Endothelial cell (in vitro differentiated cells): ENCODE results near the gene CDYL2. TPM values are rescaled to one million over a fixed set of nuclear protein-coding genes. Genes with fewer than 3 reads are reported as not detected.
"Not testable (repeated sequence)": the region's sequence is repeated elsewhere in the genome, so short reads cannot be mapped to it uniquely, and the experiment has no call there.

Source experiments
- DNase-seq: peaks from one replicate; pipeline ENCODE4 v3.0.0; 2021; ENCODE audit warnings: low spot score
- H3K27ac Mint-ChIP-seq: one replicate; pipeline ENCODE4 v1.8.0; 2021; ENCODE audit warnings: mixed read lengths, inconsistent platforms; ENCODE audit not compliant: unreplicated experiment
- H3K27me3 Mint-ChIP-seq: one replicate; pipeline ENCODE4 v1.8.0; 2021; ENCODE audit warnings: mild to moderate bottlenecking, moderate library complexity, mixed read lengths, inconsistent platforms; ENCODE audit not compliant: unreplicated experiment
- H3K36me3 Mint-ChIP-seq: one replicate; pipeline ENCODE4 v1.8.0; 2021; ENCODE audit warnings: mild to moderate bottlenecking, low read depth, mixed read lengths, inconsistent platforms; ENCODE audit not compliant: unreplicated experiment
- H3K4me1 Mint-ChIP-seq: one replicate; pipeline ENCODE4 v1.8.0; 2021; ENCODE audit warnings: mild to moderate bottlenecking, mixed read lengths, inconsistent platforms; ENCODE audit not compliant: unreplicated experiment
- H3K4me3 Mint-ChIP-seq: one replicate; pipeline ENCODE4 v1.8.0; 2021; ENCODE audit warnings: mild to moderate bottlenecking, mixed read lengths, inconsistent platforms; ENCODE audit not compliant: unreplicated experiment
- H3K9me3 Mint-ChIP-seq: one replicate; pipeline ENCODE4 v1.8.0; 2021; ENCODE audit warnings: mixed read lengths, inconsistent platforms; ENCODE audit not compliant: unreplicated experiment
- total RNA-seq: library from RNA; stranded (reverse); fragmentation: NEBNext Ultra II Directional; extraction: Animal tissue kit (Norgen Biotek cat#: 25700); gene quantifications from one replicate; pipeline ENCODE4 v1.2.1, GENCODE V29; 2021; ENCODE audit not compliant: unreplicated experiment
- TF ChIP-seq, protein P1 (sequence below): fragments of 200-600 bp; sonication (generic); IDR thresholded peaks from one replicate; pipeline ENCODE4 v1.5.0; 2021; ENCODE audit warnings: antibody characterized with exemption; ENCODE audit not compliant: unreplicated experiment

The CDYL2 gene
- total RNA-seq, 1 donor from 2014 or later = 26.6 TPM

DNA sequence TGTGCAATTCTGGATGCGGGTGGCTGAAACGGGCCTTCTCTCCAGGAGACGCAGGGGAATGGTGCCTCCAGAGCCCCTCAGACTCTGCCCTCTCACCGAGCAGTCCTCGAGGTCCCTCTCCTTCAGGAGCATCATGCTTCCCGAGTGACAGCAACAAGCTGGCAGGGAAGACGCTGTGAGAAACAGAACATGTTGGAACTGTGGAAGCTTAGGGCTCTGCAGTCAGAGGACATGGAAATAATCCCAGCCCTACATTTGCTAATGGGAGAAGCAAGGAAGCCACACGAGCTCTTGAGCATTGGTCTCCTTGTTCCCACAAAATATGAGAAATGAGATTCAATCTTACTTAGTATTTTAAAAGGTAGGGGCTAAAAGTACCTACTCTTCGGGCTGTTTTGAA, 148.6 kb downstream of the CDYL2 start:
- H3K4me3 Mint-ChIP-seq = no peak overlapping the region
- peaks cover 5% of the 10 kb centered on the region for H3K9me3 Mint-ChIP-seq
- no peak for DNase-seq
- no peak overlapping the region for H3K27ac Mint-ChIP-seq
- H3K27me3 Mint-ChIP-seq = no peaks in the 10 kb centered on the region
- TF ChIP-seq, protein P1, sequence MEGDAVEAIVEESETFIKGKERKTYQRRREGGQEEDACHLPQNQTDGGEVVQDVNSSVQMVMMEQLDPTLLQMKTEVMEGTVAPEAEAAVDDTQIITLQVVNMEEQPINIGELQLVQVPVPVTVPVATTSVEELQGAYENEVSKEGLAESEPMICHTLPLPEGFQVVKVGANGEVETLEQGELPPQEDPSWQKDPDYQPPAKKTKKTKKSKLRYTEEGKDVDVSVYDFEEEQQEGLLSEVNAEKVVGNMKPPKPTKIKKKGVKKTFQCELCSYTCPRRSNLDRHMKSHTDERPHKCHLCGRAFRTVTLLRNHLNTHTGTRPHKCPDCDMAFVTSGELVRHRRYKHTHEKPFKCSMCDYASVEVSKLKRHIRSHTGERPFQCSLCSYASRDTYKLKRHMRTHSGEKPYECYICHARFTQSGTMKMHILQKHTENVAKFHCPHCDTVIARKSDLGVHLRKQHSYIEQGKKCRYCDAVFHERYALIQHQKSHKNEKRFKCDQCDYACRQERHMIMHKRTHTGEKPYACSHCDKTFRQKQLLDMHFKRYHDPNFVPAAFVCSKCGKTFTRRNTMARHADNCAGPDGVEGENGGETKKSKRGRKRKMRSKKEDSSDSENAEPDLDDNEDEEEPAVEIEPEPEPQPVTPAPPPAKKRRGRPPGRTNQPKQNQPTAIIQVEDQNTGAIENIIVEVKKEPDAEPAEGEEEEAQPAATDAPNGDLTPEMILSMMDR = no peak
- peaks cover 9% of the 10 kb centered on the region for H3K36me3 Mint-ChIP-seq
- H3K4me1 Mint-ChIP-seq = peaks cover 7% of the 10 kb centered on the region

DNA sequence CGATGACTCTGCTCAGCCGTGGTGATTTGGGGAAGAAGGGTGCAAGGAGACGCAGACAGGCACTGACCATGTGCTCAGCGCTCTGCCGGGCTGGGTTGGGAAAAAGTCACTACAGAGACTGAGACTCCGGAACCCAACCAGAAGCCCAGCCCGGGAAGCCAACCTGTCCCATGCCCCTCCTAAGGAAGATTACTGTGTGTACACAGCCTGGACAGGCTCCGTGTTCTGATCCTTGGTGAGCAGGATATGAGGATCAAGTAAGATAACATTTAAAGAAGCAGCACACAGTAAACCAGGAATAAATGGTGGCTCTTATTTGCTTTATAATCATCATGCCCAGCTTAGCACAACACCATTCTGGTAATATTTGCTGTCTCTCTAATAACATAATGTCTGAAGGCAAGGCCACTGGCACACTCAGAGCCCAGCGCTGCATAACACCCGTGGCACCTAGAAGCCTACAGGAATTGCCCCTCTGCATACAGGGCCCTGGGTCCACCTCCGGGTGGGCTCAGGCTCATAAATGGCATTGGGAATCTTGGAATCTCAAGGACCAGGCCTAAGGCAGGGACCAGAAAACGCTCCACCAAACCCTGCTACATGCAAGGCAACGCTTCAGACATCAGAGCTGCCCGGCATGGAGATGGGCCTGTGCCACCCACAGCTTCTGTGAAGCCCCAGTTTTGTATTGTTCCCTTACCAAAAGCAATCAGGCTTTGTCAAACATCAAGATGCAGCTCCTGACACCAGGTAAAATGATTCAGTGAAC, 150.1 kb downstream of the CDYL2 start:
- Mint-ChIP-seq H3K36me3 (no peaks in the 10 kb centered on the region), H3K27ac (no peak overlapping the region), H3K27me3 (no peaks in the 10 kb centered on the region), H3K9me3 (no peaks in the 10 kb centered on the region), H3K4me3 (no peak overlapping the region), H3K4me1 (peaks cover 7% of the 10 kb centered on the region)
- no peak for DNase-seq
- TF ChIP-seq, protein P1 = no peak

DNA sequence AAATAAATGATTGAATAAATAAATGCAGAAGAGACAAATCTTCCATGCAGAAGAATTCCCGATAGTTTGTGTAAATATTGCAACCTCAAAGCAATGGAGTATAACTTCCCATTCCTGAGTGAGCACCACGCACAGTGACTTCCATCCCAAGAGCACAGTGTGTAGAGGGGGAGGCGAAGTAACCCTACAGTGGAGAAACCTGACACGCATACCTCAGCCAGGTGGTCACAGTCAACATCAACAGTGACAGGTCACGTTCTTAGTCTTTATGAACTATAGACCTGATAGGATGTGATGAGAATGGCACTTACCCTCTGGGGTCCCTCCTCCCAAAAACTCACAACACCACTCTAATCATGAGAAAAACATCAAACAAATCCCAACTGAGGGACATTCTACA, 152.0 kb downstream of the CDYL2 start:
- H3K27ac Mint-ChIP-seq = no peak overlapping the region

DNA sequence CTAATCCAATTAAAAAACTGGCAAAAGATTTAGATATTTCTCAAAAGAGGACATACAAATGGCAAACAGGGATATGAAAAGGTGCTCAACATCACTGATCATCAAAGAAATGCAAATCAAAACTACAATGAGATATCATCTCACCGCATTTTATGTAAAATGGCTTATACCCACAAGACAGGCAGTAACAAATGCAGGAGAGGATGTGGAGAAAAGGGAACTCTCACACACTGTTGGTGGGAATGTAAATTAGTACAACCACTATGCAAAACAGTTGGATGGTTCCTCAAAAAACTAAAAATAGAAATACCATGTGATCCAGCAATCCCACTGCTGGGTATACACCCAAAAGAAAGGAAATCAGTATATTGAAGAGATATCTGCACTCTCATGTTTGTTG, 154.1 kb downstream of the CDYL2 start:
- H3K36me3 Mint-ChIP-seq, H3K4me3 Mint-ChIP-seq, DNase-seq, H3K27me3 Mint-ChIP-seq, H3K9me3 Mint-ChIP-seq, H3K27ac Mint-ChIP-seq, H3K4me1 Mint-ChIP-seq: not testable (repeated sequence)

More for the DNA sequence above, 152.0 kb downstream of the CDYL2 start:
- no peak overlapping the region for H3K4me3 Mint-ChIP-seq
- DNase-seq = no peak
- TF ChIP-seq, protein P1 = no peak
- no peaks in the 10 kb centered on the region for H3K27me3 Mint-ChIP-seq
- peaks cover 7% of the 10 kb centered on the region for H3K4me1 Mint-ChIP-seq
- no peaks in the 10 kb centered on the region for H3K9me3 Mint-ChIP-seq
- H3K36me3 Mint-ChIP-seq = no peaks in the 10 kb centered on the region

DNA sequence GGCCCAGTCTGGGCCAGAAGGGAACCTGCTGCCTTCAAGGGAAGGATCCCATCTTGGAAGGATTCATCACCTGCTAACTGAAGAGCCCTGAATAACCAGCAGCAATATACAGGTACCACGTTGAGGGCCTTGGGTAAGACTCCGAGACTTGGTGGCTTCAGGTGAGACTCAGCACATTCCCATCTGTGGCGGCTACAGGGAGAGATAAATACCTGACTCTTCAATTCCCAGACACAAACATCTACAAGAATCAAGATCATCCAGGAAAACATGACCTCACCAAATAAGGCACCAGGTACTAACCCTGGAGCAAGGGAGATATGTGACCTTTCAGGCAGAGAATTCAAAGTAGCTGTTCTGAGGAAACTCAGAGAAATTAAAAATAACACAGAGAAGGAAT, 164.1 kb downstream of the CDYL2 start:
- Mint-ChIP-seq H3K27ac (no peak overlapping the region), H3K27me3 (peaks cover 3% of the 10 kb centered on the region), H3K9me3 (peaks cover 2% of the 10 kb centered on the region), H3K36me3 (peaks cover under 1% of the 10 kb centered on the region), H3K4me3 (no peak overlapping the region), H3K4me1 (no peaks in the 10 kb centered on the region)
- TF ChIP-seq, protein P1 = no peak
- DNase-seq = no peak
